ENCODE measurements around the gene UNC119. TPM values are rescaled to one million over a fixed set of nuclear protein-coding genes. Genes with fewer than 3 reads are reported as not detected.

UNC119 gene
- polyA plus RNA-seq, 1 donor (not counting 4 experiments of a cell fraction or from before 2014, with no cell fraction given), result 60.0 TPM

DNA sequence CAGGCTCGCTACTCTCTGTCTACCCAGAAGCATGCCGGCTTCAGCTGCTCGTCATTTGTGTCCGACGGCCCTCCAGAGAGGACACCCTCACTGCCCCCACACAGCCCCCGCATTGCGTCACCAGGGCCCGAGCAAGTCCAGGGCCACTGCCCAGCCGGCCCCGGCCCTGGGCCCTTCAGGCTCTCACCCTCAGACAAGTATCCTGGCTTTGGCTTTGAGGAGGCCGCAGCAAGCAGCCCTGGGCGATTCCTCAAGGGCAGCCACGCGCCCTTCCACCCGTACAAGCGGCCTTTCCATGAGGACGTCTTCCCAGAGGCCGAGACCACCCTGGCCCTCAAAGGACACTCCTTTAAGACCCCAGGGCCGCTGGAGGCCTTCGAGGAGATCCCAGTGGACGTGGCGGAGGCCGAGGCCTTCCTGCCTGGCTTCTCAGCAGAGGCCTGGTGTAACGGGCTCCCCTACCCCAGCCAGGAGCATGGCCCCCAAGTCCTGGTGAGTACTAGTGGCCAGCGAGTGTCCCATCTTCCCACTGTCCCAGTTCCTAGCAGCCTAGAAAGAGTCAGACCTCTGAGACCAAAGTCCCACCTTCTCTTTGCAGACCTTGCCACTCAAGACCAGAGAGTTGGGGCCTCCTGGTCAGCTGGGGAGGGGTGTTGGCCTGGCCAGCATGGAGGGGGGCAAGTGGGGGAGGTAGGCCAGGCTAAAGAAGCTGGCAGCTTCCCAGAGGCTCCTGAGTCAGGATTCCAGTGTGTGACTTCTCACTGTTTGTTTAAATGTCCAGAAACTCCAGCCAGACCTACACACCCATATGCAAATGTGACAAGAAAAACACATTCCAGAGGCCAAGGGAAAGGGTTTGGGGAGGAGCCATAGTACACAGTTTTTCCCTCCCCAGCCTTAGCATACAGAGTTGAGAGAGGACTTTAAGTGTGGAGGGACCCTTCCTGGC is 27.7 kb downstream of the UNC119 start:
- Histone ChIP-seq H3K4me3 (ENCODE audit: control insufficient read depth in 2 of 3, extremely low read depth in 1 of 3, insufficient read depth in 2 of 3, low read depth in 1 of 3, low read length in 3 of 3) (no peak overlapping the region), H4K20me1 (ENCODE audit: control insufficient read depth, extremely low read depth, insufficient read depth, low read length) (peaks cover 5% of the 10 kb centered on the region), H3K36me3 (ENCODE audit: control insufficient read depth in 2 of 2, extremely low read depth in 1 of 2, insufficient read depth in 2 of 2, low read length in 2 of 2) (no peaks in the 10 kb centered on the region), H3K9me3 (ENCODE audit: control insufficient read depth, low read depth, low read length) (no peaks in the 10 kb centered on the region), H3K9ac (ENCODE audit: control insufficient read depth, extremely low read depth, insufficient read depth, low read length) (no peak overlapping the region), H3K4me1 (ENCODE audit: control insufficient read depth, extremely low read depth, insufficient read depth, low read length) (peaks cover 17% of the 10 kb centered on the region), H3K4me2 (ENCODE audit: control insufficient read depth, extremely low read depth, insufficient read depth, low read depth, low read length) (no peak overlapping the region), H3K79me2 (ENCODE audit: control insufficient read depth, insufficient read depth, low read length) (no peaks in the 10 kb centered on the region), H3K27ac (ENCODE audit: control insufficient read depth, insufficient read depth, low read length) (no peak overlapping the region), H3K27me3 (ENCODE audit: control insufficient read depth, extremely low read depth, insufficient read depth, low read length) (no peaks in the 10 kb centered on the region), H3K9me1 (ENCODE audit: control insufficient read depth, extremely low read depth, insufficient read depth, low read length) (no peaks in the 10 kb centered on the region), H2AFZ (ENCODE audit: control insufficient read depth, low read length) (no peak overlapping the region)
- FAIRE-seq (peak; percentile 32), DNase-seq (ENCODE audit: low read depth, low spot score) (no peak)
- dilution Hi-C loops (cut with MboI; ENCODE audit: extremely low pct_ligation_motif_present, low sequenced_read_pairs), result no loop called here
- TF ChIP-seq EZH2 (IDR thresholded peaks at IDR 0.05; ENCODE audit: low read length), result no peak
- TF ChIP-seq, protein P1, sequence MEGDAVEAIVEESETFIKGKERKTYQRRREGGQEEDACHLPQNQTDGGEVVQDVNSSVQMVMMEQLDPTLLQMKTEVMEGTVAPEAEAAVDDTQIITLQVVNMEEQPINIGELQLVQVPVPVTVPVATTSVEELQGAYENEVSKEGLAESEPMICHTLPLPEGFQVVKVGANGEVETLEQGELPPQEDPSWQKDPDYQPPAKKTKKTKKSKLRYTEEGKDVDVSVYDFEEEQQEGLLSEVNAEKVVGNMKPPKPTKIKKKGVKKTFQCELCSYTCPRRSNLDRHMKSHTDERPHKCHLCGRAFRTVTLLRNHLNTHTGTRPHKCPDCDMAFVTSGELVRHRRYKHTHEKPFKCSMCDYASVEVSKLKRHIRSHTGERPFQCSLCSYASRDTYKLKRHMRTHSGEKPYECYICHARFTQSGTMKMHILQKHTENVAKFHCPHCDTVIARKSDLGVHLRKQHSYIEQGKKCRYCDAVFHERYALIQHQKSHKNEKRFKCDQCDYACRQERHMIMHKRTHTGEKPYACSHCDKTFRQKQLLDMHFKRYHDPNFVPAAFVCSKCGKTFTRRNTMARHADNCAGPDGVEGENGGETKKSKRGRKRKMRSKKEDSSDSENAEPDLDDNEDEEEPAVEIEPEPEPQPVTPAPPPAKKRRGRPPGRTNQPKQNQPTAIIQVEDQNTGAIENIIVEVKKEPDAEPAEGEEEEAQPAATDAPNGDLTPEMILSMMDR (optimal IDR thresholded peaks at IDR 0.05 in 1 of 3, IDR thresholded peaks at IDR 0.05 in 1 of 3, conservative IDR thresholded peaks at IDR 0.05 in 1 of 3; ENCODE audit: extremely low read depth in 1 of 3, insufficient read depth in 2 of 3, low read length in 3 of 3), result no peak

DNA sequence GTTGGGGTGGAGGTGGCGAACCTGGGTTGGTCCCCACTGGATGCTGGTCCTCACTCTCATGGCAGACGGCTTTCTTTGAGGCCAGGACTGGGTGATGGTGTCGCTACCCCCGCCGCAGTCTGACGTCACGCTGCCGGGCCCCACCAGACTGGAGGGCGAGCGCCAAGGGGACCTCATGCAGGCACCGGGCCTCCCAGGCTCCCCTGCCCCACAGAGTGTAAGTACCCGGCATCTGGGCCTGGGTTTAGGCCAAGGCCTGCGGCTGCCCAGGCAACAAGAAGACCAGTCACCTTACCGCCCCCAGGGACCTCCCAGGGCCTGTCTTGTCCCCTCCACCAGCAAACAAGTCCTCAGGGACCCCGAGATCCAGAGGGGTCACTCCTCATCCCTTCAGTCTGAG is 28.5 kb downstream of the UNC119 start:
- H3K4me2 ChIP-seq (ENCODE audit: control insufficient read depth, extremely low read depth, insufficient read depth, low read depth, low read length), result no peak overlapping the region
- dilution Hi-C loops (cut with MboI; ENCODE audit: extremely low pct_ligation_motif_present, low sequenced_read_pairs), result no loop called here
- H4K20me1 ChIP-seq (ENCODE audit: control insufficient read depth, extremely low read depth, insufficient read depth, low read length), result peaks cover under 1% of the 10 kb centered on the region
- DNase-seq (ENCODE audit: low read depth, low spot score), result no peak
- no peak overlapping the region for H3K27ac ChIP-seq (ENCODE audit: control insufficient read depth, insufficient read depth, low read length)
- no peaks in the 10 kb centered on the region for H3K27me3 ChIP-seq (ENCODE audit: control insufficient read depth, extremely low read depth, insufficient read depth, low read length)
- H3K36me3 ChIP-seq (ENCODE audit: control insufficient read depth in 2 of 2, extremely low read depth in 1 of 2, insufficient read depth in 2 of 2, low read length in 2 of 2), result no peaks in the 10 kb centered on the region
- FAIRE-seq, result no peak
- H3K9ac ChIP-seq (ENCODE audit: control insufficient read depth, extremely low read depth, insufficient read depth, low read length), result no peak overlapping the region
- H3K4me3 ChIP-seq (ENCODE audit: control insufficient read depth in 2 of 3, extremely low read depth in 1 of 3, insufficient read depth in 2 of 3, low read depth in 1 of 3, low read length in 3 of 3), result no peak overlapping the region
- no peak for TF ChIP-seq EZH2 (IDR thresholded peaks at IDR 0.05; ENCODE audit: low read length)
- TF ChIP-seq, protein P1 (optimal IDR thresholded peaks at IDR 0.05 in 1 of 3, IDR thresholded peaks at IDR 0.05 in 1 of 3, conservative IDR thresholded peaks at IDR 0.05 in 1 of 3; ENCODE audit: extremely low read depth in 1 of 3, insufficient read depth in 2 of 3, low read length in 3 of 3), result no peak
- H3K79me2 ChIP-seq (ENCODE audit: control insufficient read depth, insufficient read depth, low read length), result no peaks in the 10 kb centered on the region
- no peaks in the 10 kb centered on the region for H3K9me3 ChIP-seq (ENCODE audit: control insufficient read depth, low read depth, low read length)
- no peak overlapping the region for H2AFZ ChIP-seq (ENCODE audit: control insufficient read depth, low read length)
- H3K4me1 ChIP-seq (ENCODE audit: control insufficient read depth, extremely low read depth, insufficient read depth, low read length), result peaks cover 17% of the 10 kb centered on the region
- H3K9me1 ChIP-seq (ENCODE audit: control insufficient read depth, extremely low read depth, insufficient read depth, low read length), result no peaks in the 10 kb centered on the region
